Common myeloid progenitor, CD34-positive (primary cell): ENCODE data around the gene IFIT5.

Experiments used
- CTCF ChIA-PET: fragments of 350-600 bp; sonication (Branson Sonifier 250); formaldehyde crosslinking; loops from one replicate; lab custom pipeline; 2021; ENCODE audit warnings: antibody characterized with exemption; lab: Charles Lee
- POLR2A ChIA-PET: fragments of 350-600 bp; sonication (Branson Sonifier 250); formaldehyde crosslinking; loops from one replicate; lab custom pipeline; 2021; ENCODE audit warnings: antibody characterized with exemption; lab: Charles Lee
- DNase-seq, 3 donors: peaks; one replicate each; pipeline versions ENCODE4 v3.0.0 to v3.0.0-alpha.2; 2013
- H3K27ac ChIP-seq, 2 experiments: 1 replicate in 1 of 2; 2 replicates in 1 of 2; pipeline ENCODE4 v1.7.0; 2013; ENCODE audit warnings: inconsistent platforms in 2 of 2, low read length in 2 of 2, mild to moderate bottlenecking in 2 of 2, low read depth in 1 of 2, moderate library complexity in 1 of 2; ENCODE audit not compliant: severe bottlenecking in 2 of 2, insufficient read depth in 1 of 2, poor library complexity in 1 of 2
- H3K27me3 ChIP-seq, 5 experiments: replicated peaks in 2 of 5; 1 replicate in 3 of 5; 2 replicates in 2 of 5; pipeline versions ENCODE4 v1.6.1 to v1.7.0; 2013; ENCODE audit warnings: low read length in 4 of 5, mild to moderate bottlenecking in 2 of 5, moderate library complexity in 2 of 5, inconsistent platforms in 1 of 5; ENCODE audit not compliant: insufficient read depth in 5 of 5, control insufficient read depth in 4 of 5
- H3K36me3 ChIP-seq, 4 experiments: 1 replicate in 2 of 4; 2 replicates in 2 of 4; pipeline versions ENCODE4 v1.6.1 to v1.7.0; 2013; ENCODE audit warnings: low read length in 3 of 4, control low read depth in 1 of 4, mild to moderate bottlenecking in 1 of 4; ENCODE audit not compliant: control insufficient read depth in 4 of 4, insufficient read depth in 4 of 4
- H3K4me1 ChIP-seq, 4 experiments: 1 replicate in 3 of 4; 2 replicates in 1 of 4; pipeline versions ENCODE4 v1.6.1 to v1.7.1; 2013; ENCODE audit warnings: low read length in 3 of 4, mild to moderate bottlenecking in 3 of 4, control low read depth in 1 of 4, inconsistent platforms in 1 of 4, moderate library complexity in 1 of 4; ENCODE audit not compliant: control insufficient read depth in 4 of 4, insufficient read depth in 4 of 4; ENCODE audit errors: control extremely low read depth in 1 of 4
- H3K4me3 ChIP-seq, 7 experiments: 1 replicate in 4 of 7; 2 replicates in 3 of 7; pipeline versions ENCODE4 v1.5.1 to v1.7.0; 2013; ENCODE audit warnings: mild to moderate bottlenecking in 7 of 7, low read length in 6 of 7, moderate library complexity in 6 of 7, inconsistent platforms in 2 of 7, low read depth in 2 of 7, control low read depth in 1 of 7; ENCODE audit not compliant: insufficient read depth in 4 of 7, control insufficient read depth in 1 of 7; ENCODE audit errors: extremely low read depth in 1 of 7
- H3K9me3 ChIP-seq, 5 experiments: 1 replicate in 4 of 5; 2 replicates in 1 of 5; pipeline versions ENCODE4 v1.6.1 to v1.7.1; 2013; ENCODE audit warnings: low read length in 4 of 5, mild to moderate bottlenecking in 2 of 5, inconsistent platforms in 1 of 5, low read depth in 1 of 5, moderate library complexity in 1 of 5; ENCODE audit not compliant: control insufficient read depth in 4 of 5, insufficient read depth in 2 of 5; ENCODE audit errors: control extremely low read depth in 1 of 5
- WGBS: methylation state at CpG from one replicate; pipeline ENCODE4 v1.1.5; 2013; ENCODE audit not compliant: insufficient coverage; 5-methylcytosine and 5-hydroxymethylcytosine counted together

The IFIT5 gene

DNA sequence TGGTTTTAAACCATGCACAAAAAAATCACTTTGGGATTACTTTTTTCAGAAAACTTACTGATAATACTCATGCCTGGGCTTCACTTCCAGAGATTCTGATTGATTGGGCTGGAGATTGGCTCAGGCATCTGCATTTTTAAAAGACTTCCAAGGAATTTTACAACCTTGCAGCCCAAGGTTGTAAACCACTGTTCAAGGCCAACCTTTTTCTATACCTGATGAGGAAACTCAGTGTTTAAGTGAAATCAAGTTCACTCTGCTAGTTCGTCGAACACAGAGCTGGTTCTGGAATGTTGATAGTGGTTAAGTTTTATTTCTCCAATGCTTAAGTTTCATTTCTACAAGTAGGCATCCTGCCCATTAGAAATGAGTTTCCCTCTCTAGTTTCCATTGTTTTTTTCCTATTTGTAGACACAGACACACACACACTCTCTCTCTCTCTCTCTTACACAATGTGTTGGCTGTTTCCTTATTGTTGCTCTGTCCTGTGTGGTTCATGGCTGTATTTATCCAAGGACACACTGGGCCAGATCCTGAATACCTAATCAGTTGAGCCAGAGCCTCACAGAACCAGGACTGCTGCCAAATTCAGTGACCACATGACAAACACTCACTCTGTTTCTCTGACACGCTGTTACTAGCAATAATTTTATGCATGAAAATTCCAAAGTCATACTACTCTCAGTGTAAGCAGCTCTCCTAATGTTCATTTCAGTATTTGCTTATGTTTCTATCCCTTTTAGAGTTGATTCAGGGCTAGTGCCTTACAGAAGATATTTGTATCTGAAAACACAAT is 40.3 kb upstream of the IFIT5 start:
- peaks cover 5 to 41% (median 17%) of the 10 kb centered on the region in 4 experiments for H3K4me1 ChIP-seq
- peak overlapping the region in 1 of 2 experiments; percentile 4 for H3K27ac ChIP-seq
- 0% methylated on average over 3 of the region's 3 CpGs for WGBS
- no peaks in the 10 kb centered on the region for H3K9me3 ChIP-seq
- no peaks in the 10 kb centered on the region for H3K36me3 ChIP-seq
- POLR2A ChIA-PET = no interaction called here
- H3K27me3 ChIP-seq = no peaks in the 10 kb centered on the region
- DNase-seq = peak in 2 of 3 donors; percentile 70 to 79
- CTCF ChIA-PET = interaction anchor here (0.6 to 1.3 kb wide), 4 partner anchors 9 to 252 kb away, joined by 3 to 5 read pairs (median 3); partner anchors contain the start of gene IFIT1
- peak overlapping the region in 1 of 7 experiments; percentile 5 for H3K4me3 ChIP-seq

DNA sequence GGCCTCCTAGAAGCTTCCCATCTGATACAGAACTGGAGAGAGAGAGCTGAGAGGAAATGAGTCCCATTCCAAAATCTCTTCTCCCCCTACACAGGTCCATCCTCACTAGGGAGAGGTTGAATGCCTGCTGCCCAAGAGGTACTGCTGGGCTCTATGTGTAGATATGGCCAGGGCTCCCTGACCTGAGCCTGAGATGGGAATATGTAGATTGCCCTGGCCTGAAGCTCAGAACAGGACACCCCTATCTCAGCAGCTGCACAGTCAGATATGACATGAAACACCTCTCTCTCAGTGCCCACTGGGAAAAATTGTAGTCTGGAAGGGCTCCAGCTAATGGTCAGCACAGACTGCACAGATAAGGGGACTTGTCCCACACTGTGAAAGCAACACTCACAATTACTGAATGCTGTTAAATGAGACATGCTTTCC is 39.6 kb upstream of the IFIT5 start:
- DNase-seq = no peak
- peak overlapping the region in 1 of 2 experiments; percentile 4 for H3K27ac ChIP-seq
- no peaks in the 10 kb centered on the region for H3K27me3 ChIP-seq
- no peaks in the 10 kb centered on the region for H3K36me3 ChIP-seq
- H3K9me3 ChIP-seq = no peaks in the 10 kb centered on the region
- H3K4me1 ChIP-seq = peaks cover 5 to 35% (median 13%) of the 10 kb centered on the region in 4 experiments
- ChIA-PET POLR2A (no interaction called here), CTCF (interaction anchor here (0.6 to 1.3 kb wide), 3 partner anchors 8 to 251 kb away, joined by 3 to 5 read pairs (median 3); no protein-coding TSS in a partner anchor)
- H3K4me3 ChIP-seq = no peak overlapping the region

DNA sequence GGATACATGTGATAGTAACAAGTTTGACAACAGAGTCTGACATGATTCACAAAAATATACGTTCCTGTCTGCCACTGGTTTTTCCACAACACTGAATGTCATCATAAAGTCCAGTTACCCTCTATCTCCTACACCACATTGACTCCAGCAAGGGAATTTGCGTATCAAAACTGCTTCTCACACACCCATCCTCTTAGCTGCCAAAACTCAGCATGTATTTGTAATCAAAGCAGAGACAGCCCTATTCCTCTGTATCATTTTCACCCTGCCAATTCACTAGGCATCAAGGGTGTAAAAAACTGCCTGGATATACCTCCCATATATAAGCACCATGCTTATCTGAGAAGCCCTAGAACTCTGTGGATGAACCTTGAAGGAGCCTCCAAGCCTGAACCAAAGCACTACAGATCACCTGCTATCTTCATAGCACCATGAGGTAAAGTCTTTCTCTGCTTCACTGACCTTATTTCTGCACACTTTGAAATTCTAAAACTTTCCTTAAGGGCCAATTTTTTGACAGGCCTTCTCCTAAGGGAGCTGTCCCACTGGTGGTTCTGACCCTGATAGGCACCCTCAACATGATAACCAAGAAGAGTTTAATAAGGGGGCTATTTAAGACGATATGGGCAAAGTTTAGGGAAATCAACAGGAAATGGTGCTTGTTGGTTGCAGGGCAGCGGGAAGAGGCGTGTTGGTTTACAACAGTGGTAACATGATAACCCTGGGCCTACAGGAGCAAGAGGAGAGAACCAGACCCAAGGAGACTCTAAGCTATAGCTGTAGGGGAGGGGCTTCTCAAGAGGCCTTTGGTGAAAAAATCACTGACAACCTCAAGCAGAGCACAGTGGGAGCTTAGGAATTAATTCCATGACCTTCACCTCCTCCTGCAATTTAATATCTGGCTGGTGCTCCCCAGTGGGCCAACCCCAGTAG is 36.4 kb upstream of the IFIT5 start, which contains the start of gene IFIT1B:
IFIT1B (plus strand) TSS at position 352 of the 933 bp plus-strand sequence; CDS start at position 432, 80 bp downstream.
- Histone ChIP-seq H3K27ac (no peak within 1 kb of the TSS), H3K36me3 (no peaks in the 10 kb centered on the region), H3K4me3 (no peak within 1 kb of the TSS), H3K4me1 (peaks cover 0 to 21% (median 11%) of the 10 kb centered on the region in 4 experiments), H3K9me3 (no peaks in the 10 kb centered on the region), H3K27me3 (no peaks in the 10 kb centered on the region)
- peak in 1 of 3 donors; percentile 24 for DNase-seq
- CTCF ChIA-PET = interaction anchor here (1.2 kb wide), 3 partner anchors 9 to 116 kb away, joined by 3 to 8 read pairs (median 3); no protein-coding TSS in a partner anchor
- WGBS = 93% methylated on average over 5 of the region's 5 CpGs
- POLR2A ChIA-PET = no interaction called here

- CTCF ChIA-PET = interaction anchor here (1.2 kb wide), 2 partner anchors 10 to 114 kb away, joined by 3 to 8 read pairs; no protein-coding TSS in a partner anchor
- H3K27me3 ChIP-seq = no peaks in the 10 kb centered on the region
- no peaks in the 10 kb centered on the region for H3K9me3 ChIP-seq
- POLR2A ChIA-PET = no interaction called here
- no peak for DNase-seq
- peaks cover 4 to 19% (median 13%) of the 10 kb centered on the region in 4 experiments for H3K4me1 ChIP-seq
- H3K27ac ChIP-seq = no peak overlapping the region
- no peaks in the 10 kb centered on the region for H3K36me3 ChIP-seq
- no peak overlapping the region for H3K4me3 ChIP-seq
Measured at GRCh38 chr10:89379103-89379502, 35.3 kb upstream of the IFIT5 start.

DNA sequence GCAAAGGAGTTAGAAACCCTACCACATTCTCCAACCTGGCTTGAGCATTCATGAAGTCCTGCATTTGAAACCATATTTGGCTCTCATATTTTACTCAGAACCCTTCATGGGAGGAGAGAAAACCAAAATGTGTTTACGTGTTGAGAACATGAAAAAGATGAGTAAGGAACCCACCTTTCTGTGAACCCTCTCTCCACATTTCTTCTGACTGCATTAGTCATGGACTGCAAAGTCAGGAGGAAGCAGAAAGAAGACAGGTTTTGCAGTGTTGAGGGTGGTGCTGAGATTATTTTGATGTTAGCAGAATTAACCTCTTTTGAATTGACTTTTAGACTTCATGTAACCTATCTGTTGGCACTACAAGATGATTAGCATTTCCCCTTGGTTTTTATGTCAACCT is 31.6 kb upstream of the IFIT5 start:
- Histone ChIP-seq H3K4me1 (peaks cover 14 to 34% (median 27%) of the 10 kb centered on the region in 4 experiments), H3K27ac (no peak overlapping the region), H3K9me3 (no peaks in the 10 kb centered on the region), H3K4me3 (no peak overlapping the region), H3K27me3 (no peaks in the 10 kb centered on the region), H3K36me3 (no peaks in the 10 kb centered on the region)
- POLR2A ChIA-PET = no interaction called here
- peak in 2 of 3 donors; percentile 21 to 36 for DNase-seq
- no CpG with 5 or more reads among the region's 1 CpG for WGBS
- CTCF ChIA-PET = interaction anchor here (1.0 to 2.3 kb wide), 2 partner anchors 8 to 13 kb away, joined by 3 to 9 read pairs; no protein-coding TSS in a partner anchor

DNA sequence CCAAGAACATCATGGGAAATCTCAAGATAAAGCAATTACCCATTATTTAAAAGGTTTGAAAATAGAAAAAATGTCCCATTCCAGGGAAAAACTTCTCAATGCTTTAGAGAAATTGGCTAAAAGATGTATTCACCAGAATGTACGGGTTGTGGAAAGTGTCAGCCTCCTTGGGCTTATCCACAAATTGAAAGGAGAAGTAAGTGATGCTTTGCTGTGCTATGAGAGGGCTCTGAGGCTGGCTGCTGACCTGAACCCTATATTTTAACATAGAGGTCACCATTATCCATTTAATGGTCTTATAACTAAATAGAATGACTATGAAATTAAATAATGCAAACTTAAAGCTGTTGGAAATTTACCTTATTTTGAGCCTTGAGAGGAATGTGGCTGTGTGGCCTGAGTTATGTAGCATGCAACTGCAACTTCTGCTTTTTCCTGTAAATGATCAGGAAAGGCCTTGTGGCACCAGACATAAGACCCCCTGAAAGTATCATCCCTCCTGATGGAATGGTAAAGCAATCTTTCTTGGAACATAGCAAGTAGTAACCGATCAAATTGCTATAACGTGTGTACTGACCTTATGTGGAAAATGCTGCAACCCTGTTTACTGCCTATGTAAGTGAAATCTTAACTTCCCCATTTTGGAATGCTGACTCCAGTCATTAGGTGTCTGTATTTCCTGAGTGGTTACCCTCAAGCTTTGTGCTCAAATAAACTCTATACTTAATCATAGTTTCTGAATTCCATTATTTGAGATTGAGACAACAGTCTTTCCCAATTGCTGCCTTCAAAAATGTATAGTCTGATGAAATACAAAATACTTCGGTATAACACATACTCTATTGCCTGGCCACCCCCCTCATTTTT is 29.7 kb upstream of the IFIT5 start:
- peak overlapping the region in 4 of 7 experiments; percentile 32 to 53 (median 42) for H3K4me3 ChIP-seq
- DNase-seq = peak; percentile 79 to 92 (median 89)
- no peak overlapping the region for H3K27ac ChIP-seq
- no peaks in the 10 kb centered on the region for H3K27me3 ChIP-seq
- CTCF ChIA-PET = interaction anchor here (1.4 to 2.3 kb wide), 3 partner anchors 15 to 82 kb away, joined by 3 to 9 read pairs (median 5); partner anchors contain the start of gene IFIT2
- H3K4me1 ChIP-seq = peaks cover 14 to 34% (median 27%) of the 10 kb centered on the region in 4 experiments
- H3K36me3 ChIP-seq = no peaks in the 10 kb centered on the region
- 0% methylated on average over 3 of the region's 4 CpGs for WGBS
- POLR2A ChIA-PET = interaction anchor here (0.6 kb wide), 1 partner anchor 121 kb away, joined by 4 read pairs; no protein-coding TSS in a partner anchor
- no peaks in the 10 kb centered on the region for H3K9me3 ChIP-seq
